GM13977 (cell line): ENCODE measurements around the gene NPFFR1.

Source experiments
- DNase-seq: peaks from one replicate; pipeline ENCODE4 v3.0.0; 2012; ENCODE audit warnings: low spot score
- CTCF ChIP-seq: IDR thresholded peaks from 2 replicates; pipeline ENCODE4 v1.5.1; 2012; ENCODE audit warnings: mild to moderate bottlenecking, control low read depth; ENCODE audit not compliant: insufficient read depth; ENCODE audit errors: extremely low read depth, missing control alignments
- in situ Hi-C: fragments of 300-500 bp; cut with MboI; formaldehyde crosslinking; loops from one replicate; pipeline ENCODE4 v1.12.0; 2022; ENCODE audit warnings: low sequenced_read_pairs, low pct_unique_long_range_greater_than_20kb, mixed read lengths, inconsistent platforms; ENCODE audit not compliant: unreplicated experiment

Gene NPFFR1

DNA sequence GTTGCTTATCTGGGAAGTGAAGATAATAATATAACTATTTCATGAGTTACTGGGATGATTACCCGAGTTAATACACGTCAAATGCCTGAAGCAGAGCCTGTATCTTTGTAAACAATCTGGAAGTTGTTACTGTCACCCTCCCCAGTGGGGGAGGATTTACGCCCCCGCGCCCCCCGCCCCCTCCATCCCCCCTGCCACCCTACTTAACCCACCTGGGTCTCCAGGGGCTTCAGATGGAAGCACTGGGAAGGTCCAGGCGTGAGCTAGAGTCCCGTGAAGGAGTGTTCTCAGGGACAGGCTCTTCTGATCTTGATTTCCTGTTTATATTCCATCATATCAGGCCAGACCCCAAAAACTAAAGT is 49.9 kb downstream of the NPFFR1 start:
- no peak for DNase-seq
- TF ChIP-seq CTCF: no peak
- in situ Hi-C loops: no loop called here

- in situ Hi-C loops: no loop called here
- DNase-seq: peak; percentile 100
- no peak for TF ChIP-seq CTCF
Observed at GRCh38 chr10:70233109-70233938, 50.5 kb downstream of the NPFFR1 start, which contains the start of gene PPA1. Gene PPA1, minus strand, starts transcription at chr10:70233429. Its CDS starts 102 bp downstream, at chr10:70233327.

- no peak for TF ChIP-seq CTCF
- no peak for DNase-seq
- in situ Hi-C loops: no loop called here
Observed at GRCh38 chr10:70232859-70233108, 51.0 kb downstream of the NPFFR1 start.

DNA sequence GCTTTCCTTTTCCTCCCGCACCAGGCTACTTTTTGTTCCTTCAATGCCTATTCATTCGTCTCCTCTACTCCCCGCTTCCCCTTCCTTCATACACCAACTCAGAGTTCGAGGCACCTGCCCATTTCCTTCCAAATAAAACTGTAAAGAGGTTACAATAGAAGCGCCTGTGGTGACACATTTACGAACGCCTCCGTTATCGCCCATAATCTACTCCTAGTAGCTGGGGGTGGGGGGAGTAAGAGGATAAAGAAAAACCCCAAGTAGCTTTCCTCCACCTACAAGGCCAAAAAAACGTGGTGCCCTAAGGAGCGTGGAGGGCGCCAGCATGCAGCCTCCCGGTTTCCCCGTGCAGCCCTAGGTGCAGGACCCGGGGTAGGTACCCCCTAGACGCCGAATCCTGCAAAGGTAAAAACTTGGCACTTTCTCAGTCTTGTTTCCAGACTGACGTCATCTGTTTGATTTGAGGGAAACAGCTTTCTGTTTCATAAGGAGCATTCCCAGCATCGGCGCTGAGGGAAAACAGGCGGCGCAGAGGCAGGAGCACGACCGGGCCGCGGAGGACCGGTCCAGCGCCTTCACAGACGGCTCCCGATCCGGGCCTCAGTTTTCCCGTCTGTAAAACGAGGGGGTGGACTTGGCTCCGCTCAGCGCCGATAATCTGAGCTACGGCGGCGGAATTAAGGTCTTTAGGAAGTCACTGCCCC is 51.5 kb downstream of the NPFFR1 start:
- DNase-seq: peak; percentile 36
- in situ Hi-C loops: no loop called here
- TF ChIP-seq CTCF: no peak

DNA sequence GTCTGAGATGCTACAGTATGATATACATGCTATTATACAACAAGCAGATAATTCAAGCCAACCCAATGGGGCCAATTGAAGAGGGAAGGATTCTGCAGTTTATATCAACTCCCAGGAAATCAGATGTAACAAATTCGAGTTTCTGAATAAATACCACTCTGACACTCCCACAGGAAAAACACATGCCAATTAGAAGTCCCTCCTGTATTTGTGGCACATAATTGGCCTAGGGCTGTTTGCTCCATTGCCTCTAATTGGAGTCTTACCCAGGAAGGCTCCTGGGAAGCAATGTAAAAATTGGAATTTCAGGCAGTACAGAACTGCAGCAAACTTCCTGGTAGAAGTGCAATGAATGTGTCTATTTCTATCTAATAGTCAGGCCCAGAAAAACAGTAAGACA is 55.3 kb downstream of the NPFFR1 start:
- in situ Hi-C loops: loop anchor here (5.0 kb wide), 1 partner anchor 129 kb away; no protein-coding TSS in a partner anchor
- no peak for DNase-seq

More for the DNA sequence above, 55.3 kb downstream of the NPFFR1 start:
- no peak for TF ChIP-seq CTCF
